VCaP (cell line): Measurements from ENCODE around the gene ST3GAL3.

Experiments
- H3K27ac ChIP-seq: fragments of 450-650 bp; 2 replicates; pipeline ENCODE4 v1.5.1; 2017
- CTCF ChIP-seq: fragments of 450-650 bp; conservative IDR thresholded peaks from 2 replicates; pipeline ENCODE4 v1.5.1; 2017; ENCODE audit warnings: mild to moderate bottlenecking, moderate library complexity

ST3GAL3 gene

GRCh38 chr1:43789604-43790550 is 82.5 kb downstream of the ST3GAL3 start:
- no peak for TF ChIP-seq CTCF
- no peak overlapping the region for H3K27ac ChIP-seq

GRCh38 chr1:43791243-43791642 is 83.9 kb downstream of the ST3GAL3 start:
- TF ChIP-seq CTCF: no peak
- H3K27ac ChIP-seq: no peak overlapping the region

- H3K27ac ChIP-seq: no peak overlapping the region
Measured at GRCh38 chr1:43796111-43796581, 88.8 kb downstream of the ST3GAL3 start.

GRCh38 chr1:43797891-43798290 is 90.6 kb downstream of the ST3GAL3 start:
- H3K27ac ChIP-seq: no peak overlapping the region
- TF ChIP-seq CTCF: no peak

More at GRCh38 chr1:43796111-43796581, 88.8 kb downstream of the ST3GAL3 start:
- TF ChIP-seq CTCF: no peak

- TF ChIP-seq CTCF: no peak
- no peak overlapping the region for H3K27ac ChIP-seq
Measured at GRCh38 chr1:43799656-43800635, 92.6 kb downstream of the ST3GAL3 start.

GRCh38 chr1:43800771-43801170 is 93.4 kb downstream of the ST3GAL3 start:
- TF ChIP-seq CTCF: no peak
- no peak overlapping the region for H3K27ac ChIP-seq

- no peak for TF ChIP-seq CTCF
- no peak overlapping the region for H3K27ac ChIP-seq
Measured at GRCh38 chr1:43801203-43801602, 93.9 kb downstream of the ST3GAL3 start.
